Mononuclear cell (primary cell): ENCODE measurements around the gene PPP1R9A. TPM values are rescaled to one million over a fixed set of nuclear protein-coding genes. Genes with fewer than 3 reads are reported as not detected.

Experiments used
- H3K27me3 ChIP-seq: 2 replicates; pipeline ENCODE4 v1.6.0; 2011; ENCODE audit warnings: low read length, control low read depth; ENCODE audit not compliant: insufficient read depth
- H3K4me1 ChIP-seq: 2 replicates; pipeline ENCODE4 v1.5.1; 2011; ENCODE audit warnings: mild to moderate bottlenecking, low read length, control low read depth; ENCODE audit not compliant: insufficient read depth
- H3K4me3 ChIP-seq: 2 replicates; pipeline ENCODE4 v1.5.1; 2011; ENCODE audit warnings: mild to moderate bottlenecking, low read length, moderate library complexity
- H3K9me3 ChIP-seq: 2 replicates; pipeline ENCODE4 v1.5.1; 2011; ENCODE audit warnings: low read depth, mild to moderate bottlenecking, control low read depth, low read length
- total RNA-seq: library from RNA; depleted of rRNA; stranded (reverse); fragments of >200 nt; gene quantifications from one replicate; pipeline ENCODE4 v1.2.3, GENCODE V29; 2012

PPP1R9A gene
- total RNA-seq, 1 donor = 1.6 TPM

GRCh38 chr7:94903971-94904370 lies 3.4 kb upstream of the PPP1R9A start:
- peaks cover 3% of the 10 kb centered on the region for H3K4me1 ChIP-seq
- H3K27me3 ChIP-seq = peaks cover 25% of the 10 kb centered on the region
- H3K4me3 ChIP-seq = no peak overlapping the region
- H3K9me3 ChIP-seq = no peaks in the 10 kb centered on the region

- peaks cover 34% of the 10 kb centered on the region for H3K27me3 ChIP-seq
- H3K4me3 ChIP-seq = no peak overlapping the region
- H3K9me3 ChIP-seq = no peaks in the 10 kb centered on the region
- peaks cover 3% of the 10 kb centered on the region for H3K4me1 ChIP-seq
These were observed 2.4 kb upstream of the PPP1R9A start for GRCh38 chr7:94904982-94905381.

GRCh38 chr7:94906065-94906851 lies 1.1 kb upstream of the PPP1R9A start:
- H3K9me3 ChIP-seq = no peaks in the 10 kb centered on the region
- H3K4me1 ChIP-seq = peaks cover 3% of the 10 kb centered on the region
- H3K27me3 ChIP-seq = peaks cover 41% of the 10 kb centered on the region
- no peak overlapping the region for H3K4me3 ChIP-seq

GRCh38 chr7:94907811-94908322 lies 473 bp downstream of the PPP1R9A start:
- Histone ChIP-seq H3K4me3 (no peak overlapping the region), H3K4me1 (peaks cover 3% of the 10 kb centered on the region), H3K9me3 (no peaks in the 10 kb centered on the region), H3K27me3 (peaks cover 41% of the 10 kb centered on the region)

- Histone ChIP-seq H3K4me3 (no peak overlapping the region), H3K27me3 (peaks cover 41% of the 10 kb centered on the region), H3K9me3 (no peaks in the 10 kb centered on the region), H3K4me1 (peaks cover 3% of the 10 kb centered on the region)
These were observed 1.2 kb downstream of the PPP1R9A start for GRCh38 chr7:94908323-94909178.

GRCh38 chr7:94909179-94909466 lies 1.7 kb downstream of the PPP1R9A start:
- Histone ChIP-seq H3K27me3 (peaks cover 41% of the 10 kb centered on the region), H3K4me3 (no peak overlapping the region), H3K4me1 (peaks cover 3% of the 10 kb centered on the region), H3K9me3 (no peaks in the 10 kb centered on the region)

- H3K9me3 ChIP-seq = no peaks in the 10 kb centered on the region
- peaks cover 3% of the 10 kb centered on the region for H3K4me1 ChIP-seq
- peaks cover 28% of the 10 kb centered on the region for H3K27me3 ChIP-seq
- no peak overlapping the region for H3K4me3 ChIP-seq
These were observed 4.7 kb downstream of the PPP1R9A start for GRCh38 chr7:94912085-94912484.

- no peaks in the 10 kb centered on the region for H3K9me3 ChIP-seq
- peaks cover 20% of the 10 kb centered on the region for H3K27me3 ChIP-seq
- no peaks in the 10 kb centered on the region for H3K4me1 ChIP-seq
- no peak overlapping the region for H3K4me3 ChIP-seq
These were observed 6.0 kb downstream of the PPP1R9A start for GRCh38 chr7:94913391-94913790.

- no peaks in the 10 kb centered on the region for H3K9me3 ChIP-seq
- no peaks in the 10 kb centered on the region for H3K4me1 ChIP-seq
- H3K4me3 ChIP-seq = no peak overlapping the region
- H3K27me3 ChIP-seq = no peaks in the 10 kb centered on the region
These were observed 14.5 kb downstream of the PPP1R9A start for GRCh38 chr7:94921911-94922310.

GRCh38 chr7:94922457-94922856 lies 15.1 kb downstream of the PPP1R9A start:
- H3K9me3 ChIP-seq = no peaks in the 10 kb centered on the region
- H3K27me3 ChIP-seq = no peaks in the 10 kb centered on the region
- no peaks in the 10 kb centered on the region for H3K4me1 ChIP-seq
- no peak overlapping the region for H3K4me3 ChIP-seq

GRCh38 chr7:94923412-94923811 lies 16.0 kb downstream of the PPP1R9A start:
- Histone ChIP-seq H3K9me3 (no peaks in the 10 kb centered on the region), H3K4me3 (no peak overlapping the region), H3K4me1 (no peaks in the 10 kb centered on the region), H3K27me3 (no peaks in the 10 kb centered on the region)

- Histone ChIP-seq H3K27me3 (no peaks in the 10 kb centered on the region), H3K4me3 (no peak overlapping the region), H3K4me1 (no peaks in the 10 kb centered on the region), H3K9me3 (no peaks in the 10 kb centered on the region)
These were observed 20.8 kb downstream of the PPP1R9A start for GRCh38 chr7:94928168-94928707.

- Histone ChIP-seq H3K4me1 (no peaks in the 10 kb centered on the region), H3K4me3 (no peak overlapping the region), H3K9me3 (no peaks in the 10 kb centered on the region), H3K27me3 (no peaks in the 10 kb centered on the region)
These were observed 26.0 kb downstream of the PPP1R9A start for GRCh38 chr7:94933256-94933990.

- no peak overlapping the region for H3K4me3 ChIP-seq
- H3K4me1 ChIP-seq = no peaks in the 10 kb centered on the region
- H3K9me3 ChIP-seq = no peaks in the 10 kb centered on the region
- no peaks in the 10 kb centered on the region for H3K27me3 ChIP-seq
These were observed 32.0 kb downstream of the PPP1R9A start for GRCh38 chr7:94939395-94939794.

- H3K9me3 ChIP-seq = no peaks in the 10 kb centered on the region
- no peaks in the 10 kb centered on the region for H3K27me3 ChIP-seq
- H3K4me1 ChIP-seq = no peaks in the 10 kb centered on the region
- H3K4me3 ChIP-seq = no peak overlapping the region
These were observed 32.8 kb downstream of the PPP1R9A start for GRCh38 chr7:94940241-94940640.
